Skeletal muscle satellite cell (primary cell): Measurements from ENCODE around the gene LRRTM3.

Experiments used
- H3K27me3 ChIP-seq: 2 replicates; pipeline ENCODE4 v1.7.0; 2013; ENCODE audit warnings: low read length; ENCODE audit not compliant: control insufficient read depth, insufficient read depth
- H3K36me3 ChIP-seq: 2 replicates; pipeline ENCODE4 v1.7.0; 2013; ENCODE audit warnings: mild to moderate bottlenecking, control low read depth, low read length; ENCODE audit not compliant: insufficient read depth
- H3K4me1 ChIP-seq: 2 replicates; pipeline ENCODE4 v1.7.0; 2013; ENCODE audit warnings: low read length; ENCODE audit not compliant: control insufficient read depth, insufficient read depth
- H3K4me2 ChIP-seq: 2 replicates; pipeline ENCODE4 v1.7.0; 2013; ENCODE audit warnings: mild to moderate bottlenecking, low read length
- H3K4me3 ChIP-seq: 2 replicates; pipeline ENCODE4 v1.7.0; 2013; ENCODE audit warnings: low read length
- H3K9ac ChIP-seq: 2 replicates; pipeline ENCODE4 v1.7.0; 2013; ENCODE audit warnings: mild to moderate bottlenecking, low read depth, low read length, moderate library complexity
- H3K9me3 ChIP-seq: replicated peaks from 2 replicates; pipeline ENCODE4 v1.7.0; 2013; ENCODE audit warnings: mild to moderate bottlenecking, control low read depth, low read length

The LRRTM3 gene

GRCh38 chr10:67141300-67141699, 215.5 kb downstream of the LRRTM3 start:
- Histone ChIP-seq H3K36me3 (no peaks in the 10 kb centered on the region), H3K4me3 (no peak overlapping the region), H3K9ac (no peak overlapping the region), H3K4me1 (no peaks in the 10 kb centered on the region), H3K27me3 (no peaks in the 10 kb centered on the region), H3K9me3 (no peaks in the 10 kb centered on the region), H3K4me2 (no peak overlapping the region)

- Histone ChIP-seq H3K9me3 (no peaks in the 10 kb centered on the region), H3K27me3 (no peaks in the 10 kb centered on the region), H3K4me2 (no peak overlapping the region), H3K4me3 (no peak overlapping the region), H3K36me3 (no peaks in the 10 kb centered on the region), H3K4me1 (no peaks in the 10 kb centered on the region), H3K9ac (no peak overlapping the region)
These were observed 218.7 kb downstream of the LRRTM3 start for GRCh38 chr10:67144530-67144929.
